GM23338 (cell line): ENCODE measurements around the gene KIRREL3. TPM values are rescaled to one million over a fixed set of nuclear protein-coding genes. Genes with fewer than 3 reads are reported as not detected.

Source experiments
- ATAC-seq: fragments of 200-7000 bp; cut with Tn5 transposase; 3 replicates; pipeline ENCODE4 v1.9.1; 2020
- DNase-seq: peaks from one replicate; pipeline ENCODE4 v3.0.0-alpha.2; 2015; ENCODE audit warnings: low spot score
- H2AFZ ChIP-seq: fragments of 200-600 bp; sonication (generic); 2 replicates; pipeline ENCODE4 v1.8.0; 2016; ENCODE audit warnings: antibody characterized with exemption, mild to moderate bottlenecking, moderate library complexity
- H3F3A ChIP-seq: fragments of 200-600 bp; sonication (generic); replicated peaks from 2 replicates; pipeline ENCODE4 v1.8.0; 2017; ENCODE audit warnings: antibody characterized with exemption, mixed run types, low read depth
- H3K27ac ChIP-seq: fragments of 200-600 bp; sonication (generic); 2 replicates; pipeline ENCODE4 v1.6.1; 2016; ENCODE audit warnings: low read depth
- H3K27me3 ChIP-seq: fragments of 200-600 bp; sonication (generic); 2 replicates; pipeline ENCODE4 v1.8.0; 2016; ENCODE audit warnings: mild to moderate bottlenecking, mixed run types, moderate library complexity; ENCODE audit not compliant: insufficient read depth
- H3K36me3 ChIP-seq: fragments of 200-600 bp; sonication (generic); 2 replicates; pipeline ENCODE4 v1.8.0; 2016; ENCODE audit warnings: mild to moderate bottlenecking; ENCODE audit not compliant: insufficient read depth
- H3K4me1 ChIP-seq: fragments of 200-600 bp; sonication (generic); 2 replicates; pipeline ENCODE4 v1.8.0; 2016; ENCODE audit warnings: mild to moderate bottlenecking, moderate library complexity; ENCODE audit not compliant: insufficient read depth
- H3K4me2 ChIP-seq: fragments of 200-600 bp; sonication (generic); 2 replicates; pipeline ENCODE4 v1.7.1; 2017; ENCODE audit warnings: mixed run types
- H3K4me3 ChIP-seq: fragments of 200-600 bp; sonication (generic); 2 replicates; pipeline ENCODE4 v1.6.1; 2016; ENCODE audit warnings: mixed run types
- H3K79me2 ChIP-seq: fragments of 200-600 bp; sonication (generic); replicated peaks from 2 replicates; pipeline ENCODE4 v1.8.0; 2017; ENCODE audit warnings: mild to moderate bottlenecking; ENCODE audit not compliant: insufficient read depth
- H3K9me2 ChIP-seq: fragments of 200-600 bp; sonication (generic); 2 replicates; pipeline ENCODE4 v1.8.0; 2017; ENCODE audit not compliant: insufficient read depth
- H4K20me1 ChIP-seq: fragments of 200-600 bp; sonication (generic); replicated peaks from 2 replicates; pipeline ENCODE4 v1.8.0; 2017; ENCODE audit warnings: mild to moderate bottlenecking; ENCODE audit not compliant: insufficient read depth
- H3K27ac Mint-ChIP-seq: 2 replicates; pipeline ENCODE4 v1.8.0; 2020; ENCODE audit warnings: inconsistent platforms, mild to moderate bottlenecking, moderate library complexity, mixed read lengths
- H3K27me3 Mint-ChIP-seq: 3 replicates; pipeline ENCODE4 v1.8.0; 2022; ENCODE audit warnings: low read depth, mild to moderate bottlenecking, moderate library complexity, mixed read lengths, inconsistent platforms; ENCODE audit not compliant: insufficient read depth, poor library complexity
- H3K36me3 Mint-ChIP-seq: 3 replicates; pipeline ENCODE4 v1.8.0; 2021; ENCODE audit warnings: low read depth, mild to moderate bottlenecking, inconsistent platforms, moderate library complexity, mixed read lengths
- H3K4me1 Mint-ChIP-seq: 3 replicates; pipeline ENCODE4 v1.8.0; 2020; ENCODE audit warnings: mild to moderate bottlenecking, inconsistent platforms, mixed read lengths
- H3K4me3 Mint-ChIP-seq: 3 replicates; pipeline ENCODE4 v1.8.0; 2021; ENCODE audit warnings: moderate library complexity, mild to moderate bottlenecking, inconsistent platforms, mixed read lengths
- H3K9me3 Mint-ChIP-seq: 3 replicates; pipeline ENCODE4 v1.8.0; 2020; ENCODE audit warnings: moderate library complexity, mild to moderate bottlenecking, inconsistent platforms, mixed read lengths
- CREB1 ChIP-seq: fragments of 250-450 bp; sonication (Bioruptor Pico); IDR thresholded peaks from 2 replicates; pipeline ENCODE4 v1.5.0; 2020; ENCODE audit warnings: low read depth, mild to moderate bottlenecking, moderate library complexity
- JUNB ChIP-seq: IDR thresholded peaks from one replicate; pipeline ENCODE4 v1.6.1; 2016; ENCODE audit warnings: antibody characterized with exemption; ENCODE audit not compliant: unreplicated experiment
- NANOG ChIP-seq: IDR thresholded peaks from 2 replicates; pipeline ENCODE4 v1.6.1; 2016; ENCODE audit warnings: antibody characterized with exemption, borderline replicate concordance
- REST ChIP-seq: IDR thresholded peaks from one replicate; pipeline ENCODE4 v1.6.1; 2018; ENCODE audit warnings: antibody characterized with exemption; ENCODE audit not compliant: unreplicated experiment
- STAT1 ChIP-seq: IDR thresholded peaks from one replicate; pipeline ENCODE4 v1.6.1; 2016; ENCODE audit warnings: antibody characterized with exemption; ENCODE audit not compliant: unreplicated experiment
- ZNF462 ChIP-seq: fragments of 250-450 bp; sonication (Bioruptor Pico); IDR thresholded peaks from 2 replicates; pipeline ENCODE4 v1.5.0; 2020; ENCODE audit warnings: mild to moderate bottlenecking, moderate library complexity
- polyA plus RNA-seq: library from polyadenylated mRNA; unstranded; fragments of >200 nt; fragmentation: Nextera tagmentation; extraction: Ambion mirVana; gene quantifications from 2 replicates; pipeline ENCODE4 v1.2.1, GENCODE V29; 2016
- total RNA-seq: library from RNA; depleted of rRNA; stranded (reverse); fragments of >200 nt; shearing (Covaris generic); gene quantifications from 2 replicates; pipeline ENCODE4 v1.2.3, GENCODE V29; 2014
- TF ChIP-seq, protein P1 (sequence below): IDR thresholded peaks from 2 replicates; pipeline ENCODE4 v1.6.1; 2016; ENCODE audit warnings: antibody characterized with exemption

KIRREL3 gene
- total and polyA plus RNA-seq, 2 experiments from 2014 or later, result 0.13 to 1.5 TPM

DNA sequence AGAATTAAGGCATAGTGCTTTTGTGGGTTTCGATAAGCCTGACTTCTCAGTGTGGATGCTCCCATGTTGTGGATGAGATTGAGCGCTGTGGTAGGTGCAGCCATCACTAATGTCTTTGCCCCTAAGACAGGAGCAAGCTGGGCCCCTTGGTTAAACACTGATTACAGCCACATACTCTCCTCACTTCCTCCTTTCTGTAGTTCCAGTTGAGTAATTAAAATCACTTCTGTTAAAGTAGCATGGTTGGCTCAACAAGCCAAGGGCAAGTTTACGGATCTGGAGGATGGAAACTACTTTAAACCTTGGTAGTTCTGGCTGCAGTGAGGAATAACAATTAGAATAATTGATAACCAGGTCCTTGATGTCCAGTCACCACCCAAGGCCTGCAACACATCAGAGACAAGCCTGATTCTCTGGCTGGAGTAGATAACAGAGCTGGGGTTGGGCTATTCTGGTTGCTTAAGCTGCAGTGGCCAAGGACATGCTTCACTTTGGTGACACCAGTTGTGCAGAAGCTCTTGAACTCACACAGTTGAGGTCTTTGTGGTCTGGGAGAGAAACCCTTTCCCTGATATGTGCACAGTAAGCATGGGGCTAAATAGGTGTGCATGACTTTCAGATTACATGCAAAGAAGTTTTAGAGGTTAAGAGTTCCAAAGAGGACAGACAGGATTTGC, 81.3 kb downstream of the KIRREL3 start:
- Histone ChIP-seq H3K27ac (no peak overlapping the region), H2AFZ (no peak overlapping the region), H3F3A (no peaks in the 10 kb centered on the region), H4K20me1 (no peaks in the 10 kb centered on the region), H3K27me3 (no peaks in the 10 kb centered on the region), H3K4me1 (no peaks in the 10 kb centered on the region), H3K9me2 (peaks cover 10% of the 10 kb centered on the region; the same call in 1 of the 2 replicates), H3K36me3 (no peaks in the 10 kb centered on the region), H3K4me3 (no peak overlapping the region), H3K79me2 (no peaks in the 10 kb centered on the region), H3K4me2 (no peak overlapping the region)
- Mint-ChIP-seq H3K27me3 (peaks cover 2% of the 10 kb centered on the region), H3K4me1 (peaks cover 9% of the 10 kb centered on the region), H3K9me3 (peaks cover 5% of the 10 kb centered on the region; the same call in 2 of the 3 replicates), H3K36me3 (no peaks in the 10 kb centered on the region), H3K4me3 (no peak overlapping the region), H3K27ac (no peak overlapping the region)
- no peak for ATAC-seq
- TF ChIP-seq ZNF462 (CRISPR knock-in tag), result no peak
- TF ChIP-seq JUNB, result no peak
- TF ChIP-seq, protein P1, sequence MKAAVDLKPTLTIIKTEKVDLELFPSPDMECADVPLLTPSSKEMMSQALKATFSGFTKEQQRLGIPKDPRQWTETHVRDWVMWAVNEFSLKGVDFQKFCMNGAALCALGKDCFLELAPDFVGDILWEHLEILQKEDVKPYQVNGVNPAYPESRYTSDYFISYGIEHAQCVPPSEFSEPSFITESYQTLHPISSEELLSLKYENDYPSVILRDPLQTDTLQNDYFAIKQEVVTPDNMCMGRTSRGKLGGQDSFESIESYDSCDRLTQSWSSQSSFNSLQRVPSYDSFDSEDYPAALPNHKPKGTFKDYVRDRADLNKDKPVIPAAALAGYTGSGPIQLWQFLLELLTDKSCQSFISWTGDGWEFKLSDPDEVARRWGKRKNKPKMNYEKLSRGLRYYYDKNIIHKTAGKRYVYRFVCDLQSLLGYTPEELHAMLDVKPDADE, result no peak
- TF ChIP-seq CREB1 (CRISPR knock-in tag), result no peak
- no peak for TF ChIP-seq REST
- TF ChIP-seq STAT1, result no peak
- TF ChIP-seq NANOG, result no peak
- no peak for DNase-seq
